Activated T-helper 2 cell treated with anti-CD3 and anti-CD28 coated beads, Interferon-gamma antibody, Interleukin-2, Interleukin-4, amounts not matched to agents 10 μg/mL and 5 μg/mL and 100 μg/mL, durations not matched to agents 14 hours and 24 hours and 36 hours (primary cell): ENCODE measurements around the gene NACAD. TPM values are rescaled to one million over a fixed set of nuclear protein-coding genes. Genes with fewer than 3 reads are reported as not detected.

Experiments used
- DNase-seq: peaks from one replicate; pipeline ENCODE4 v3.0.0; 2021; ENCODE audit warnings: low spot score
- H3K27ac Mint-ChIP-seq: one replicate; pipeline ENCODE4 v1.8.0; 2021; ENCODE audit warnings: mixed read lengths
- H3K27me3 Mint-ChIP-seq: one replicate; pipeline ENCODE4 v1.8.0; 2021; ENCODE audit warnings: low read depth, mixed read lengths
- H3K36me3 Mint-ChIP-seq: one replicate; pipeline ENCODE4 v1.8.0; 2021; ENCODE audit warnings: low read depth, mixed read lengths
- H3K4me1 Mint-ChIP-seq: one replicate; pipeline ENCODE4 v1.8.0; 2021; ENCODE audit warnings: low read depth, mixed read lengths
- H3K4me3 Mint-ChIP-seq: one replicate; pipeline ENCODE4 v1.8.0; 2021; ENCODE audit warnings: low read depth, mild to moderate bottlenecking, moderate library complexity, mixed read lengths
- H3K9me3 Mint-ChIP-seq: one replicate; pipeline ENCODE4 v1.8.0; 2021; ENCODE audit warnings: mixed read lengths
- intact Hi-C: fragments of 100-400 bp; cut with micrococcal nuclease; formaldehyde crosslinking; loops from one replicate; pipeline ENCODE4 v1.15.1; 2023
- total RNA-seq: library from RNA; stranded (reverse); gene quantifications from 2 replicates; pipeline ENCODE4 v1.2.3, GENCODE V29; 2022

The NACAD gene
- total RNA-seq, 1 donor from 2014 or later: 0.52 TPM

GRCh38 chr7:45080958-45081669 is 7.7 kb downstream of the NACAD start:
- intact Hi-C loops: no loop called here
- no peaks in the 10 kb centered on the region for H3K9me3 Mint-ChIP-seq
- no peak overlapping the region for H3K4me3 Mint-ChIP-seq
- no peaks in the 10 kb centered on the region for H3K4me1 Mint-ChIP-seq
- H3K27ac Mint-ChIP-seq: no peak overlapping the region
- peaks cover 3% of the 10 kb centered on the region for H3K36me3 Mint-ChIP-seq
- no peak for DNase-seq
- H3K27me3 Mint-ChIP-seq: no peaks in the 10 kb centered on the region

DNA sequence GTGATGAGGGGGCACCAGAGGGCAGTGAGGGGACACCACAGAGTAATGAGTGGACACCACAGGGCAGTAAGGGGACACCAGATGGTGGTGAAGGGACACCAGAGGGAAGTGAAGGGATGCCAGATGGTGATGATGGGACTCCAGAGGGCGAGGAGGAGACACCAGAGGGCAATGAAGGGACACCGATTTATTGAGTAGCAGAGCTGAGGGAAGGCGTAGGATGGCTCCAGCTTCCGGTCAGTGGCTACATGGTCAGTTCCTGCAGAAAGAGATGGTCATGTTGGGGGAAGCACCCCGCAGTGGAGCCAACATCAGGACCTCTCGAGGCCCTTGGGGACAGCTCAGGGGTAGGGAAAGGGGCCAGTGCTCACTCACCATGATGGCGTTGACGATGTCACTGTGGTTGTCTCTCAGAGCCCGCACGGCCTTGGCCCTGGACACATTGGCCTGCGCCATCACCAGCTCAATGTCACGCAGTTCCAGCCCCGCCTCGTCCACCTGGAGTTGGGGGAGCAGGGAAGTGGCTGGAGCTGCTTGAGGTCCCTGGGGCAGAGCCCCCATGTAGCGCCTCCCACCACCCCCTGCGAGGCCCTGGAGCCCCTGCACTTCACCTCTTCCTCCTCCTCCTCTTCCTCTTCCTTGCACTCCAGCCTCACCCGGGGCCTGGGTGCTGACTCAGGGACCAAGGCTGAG is 8.4 kb downstream of the NACAD start:
- no peak overlapping the region for H3K4me3 Mint-ChIP-seq
- H3K27me3 Mint-ChIP-seq: no peaks in the 10 kb centered on the region
- intact Hi-C loops: no loop called here
- H3K9me3 Mint-ChIP-seq: no peaks in the 10 kb centered on the region
- no peaks in the 10 kb centered on the region for H3K4me1 Mint-ChIP-seq
- no peak for DNase-seq
- peak overlapping the region; percentile 12 for H3K27ac Mint-ChIP-seq
- H3K36me3 Mint-ChIP-seq: peaks cover 6% of the 10 kb centered on the region

GRCh38 chr7:45078125-45078681 is 10.6 kb downstream of the NACAD start:
- Mint-ChIP-seq H3K4me1 (no peaks in the 10 kb centered on the region), H3K27me3 (no peaks in the 10 kb centered on the region), H3K36me3 (peaks cover 25% of the 10 kb centered on the region), H3K9me3 (no peaks in the 10 kb centered on the region), H3K4me3 (no peak overlapping the region), H3K27ac (no peak overlapping the region)
- DNase-seq: no peak
- intact Hi-C loops: no loop called here

- H3K27ac Mint-ChIP-seq: no peak overlapping the region
- no peak for DNase-seq
These were observed 11.2 kb downstream of the NACAD start for GRCh38 chr7:45077579-45077978.

GRCh38 chr7:45076946-45077345 is 11.8 kb downstream of the NACAD start:
- H3K36me3 Mint-ChIP-seq: peaks cover 37% of the 10 kb centered on the region
- no peak overlapping the region for H3K4me3 Mint-ChIP-seq
- no peaks in the 10 kb centered on the region for H3K9me3 Mint-ChIP-seq
- H3K4me1 Mint-ChIP-seq: no peaks in the 10 kb centered on the region
- no peak overlapping the region for H3K27ac Mint-ChIP-seq
- intact Hi-C loops: no loop called here
- H3K27me3 Mint-ChIP-seq: no peaks in the 10 kb centered on the region
- DNase-seq: no peak

More at GRCh38 chr7:45077579-45077978, 11.2 kb downstream of the NACAD start:
- intact Hi-C loops: no loop called here
- Mint-ChIP-seq H3K9me3 (no peaks in the 10 kb centered on the region), H3K4me3 (no peak overlapping the region), H3K36me3 (peaks cover 31% of the 10 kb centered on the region), H3K4me1 (no peaks in the 10 kb centered on the region), H3K27me3 (no peaks in the 10 kb centered on the region)

DNA sequence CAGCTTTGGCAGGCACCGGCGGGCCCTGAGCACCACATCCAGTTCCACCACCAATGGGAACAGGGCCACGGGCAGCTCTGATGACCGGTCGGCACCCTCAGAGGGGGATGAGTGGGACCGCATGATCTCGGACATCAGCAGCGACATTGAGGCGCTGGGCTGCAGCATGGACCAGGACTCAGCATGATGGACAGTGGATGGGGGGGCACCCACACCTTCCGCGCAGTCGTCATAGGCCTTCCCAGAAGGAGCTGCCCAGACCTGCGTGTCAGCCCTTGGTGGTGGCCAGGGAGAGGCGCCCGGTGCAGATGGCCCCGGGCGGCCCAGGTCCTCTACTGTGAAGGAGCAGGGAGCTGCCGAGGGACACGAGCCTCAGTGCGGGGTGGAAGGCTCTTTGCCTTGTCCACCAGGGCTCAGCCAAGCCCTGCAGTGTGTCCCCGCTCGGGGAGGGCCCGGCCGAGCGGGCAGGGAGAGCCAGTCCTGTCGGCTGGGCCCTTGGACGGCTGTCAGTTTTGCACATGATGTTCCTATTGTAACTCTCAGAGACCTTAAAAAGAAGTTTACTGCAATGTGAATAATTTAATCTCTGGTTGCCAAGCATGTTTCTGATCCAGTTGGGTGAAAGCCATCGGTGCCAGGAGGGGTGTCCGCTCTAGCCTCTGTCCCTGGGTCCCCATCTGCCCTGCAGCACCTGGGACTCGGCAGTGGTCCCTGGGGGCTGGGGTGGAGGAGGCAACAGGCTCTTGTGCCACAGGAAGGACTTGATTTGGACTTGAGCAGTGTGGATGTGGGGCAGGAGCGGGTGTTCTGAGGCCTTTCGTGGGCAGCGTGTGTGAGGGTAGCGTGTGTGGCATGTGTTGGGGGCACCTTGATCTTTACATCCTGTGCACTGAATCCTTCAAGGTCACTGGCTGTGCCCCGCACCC is 12.6 kb downstream of the NACAD start:
- no peak for DNase-seq
- H3K4me1 Mint-ChIP-seq: no peaks in the 10 kb centered on the region
- H3K27ac Mint-ChIP-seq: no peak overlapping the region
- peaks cover 41% of the 10 kb centered on the region for H3K36me3 Mint-ChIP-seq
- H3K4me3 Mint-ChIP-seq: no peak overlapping the region
- intact Hi-C loops: no loop called here
- H3K9me3 Mint-ChIP-seq: no peaks in the 10 kb centered on the region
- H3K27me3 Mint-ChIP-seq: no peaks in the 10 kb centered on the region

DNA sequence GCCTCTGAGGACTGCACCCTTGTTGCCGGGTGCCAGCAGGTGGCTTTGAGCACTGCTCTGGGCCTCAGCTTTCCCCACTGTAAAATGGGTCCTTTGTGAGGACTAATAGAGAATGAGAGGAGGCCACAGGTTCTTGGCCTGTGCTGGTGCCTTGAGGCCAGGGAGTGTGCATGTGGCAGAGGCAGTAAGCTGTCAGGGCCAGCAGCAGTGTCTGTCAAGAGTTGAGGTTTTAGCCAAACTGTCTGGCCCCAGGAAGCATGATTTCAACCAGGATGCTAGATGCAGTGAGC is 13.5 kb downstream of the NACAD start:
- Mint-ChIP-seq H3K27me3 (no peaks in the 10 kb centered on the region), H3K36me3 (peaks cover 41% of the 10 kb centered on the region), H3K9me3 (no peaks in the 10 kb centered on the region), H3K4me1 (no peaks in the 10 kb centered on the region), H3K27ac (no peak overlapping the region), H3K4me3 (no peak overlapping the region)
- intact Hi-C loops: no loop called here
- DNase-seq: no peak

DNA sequence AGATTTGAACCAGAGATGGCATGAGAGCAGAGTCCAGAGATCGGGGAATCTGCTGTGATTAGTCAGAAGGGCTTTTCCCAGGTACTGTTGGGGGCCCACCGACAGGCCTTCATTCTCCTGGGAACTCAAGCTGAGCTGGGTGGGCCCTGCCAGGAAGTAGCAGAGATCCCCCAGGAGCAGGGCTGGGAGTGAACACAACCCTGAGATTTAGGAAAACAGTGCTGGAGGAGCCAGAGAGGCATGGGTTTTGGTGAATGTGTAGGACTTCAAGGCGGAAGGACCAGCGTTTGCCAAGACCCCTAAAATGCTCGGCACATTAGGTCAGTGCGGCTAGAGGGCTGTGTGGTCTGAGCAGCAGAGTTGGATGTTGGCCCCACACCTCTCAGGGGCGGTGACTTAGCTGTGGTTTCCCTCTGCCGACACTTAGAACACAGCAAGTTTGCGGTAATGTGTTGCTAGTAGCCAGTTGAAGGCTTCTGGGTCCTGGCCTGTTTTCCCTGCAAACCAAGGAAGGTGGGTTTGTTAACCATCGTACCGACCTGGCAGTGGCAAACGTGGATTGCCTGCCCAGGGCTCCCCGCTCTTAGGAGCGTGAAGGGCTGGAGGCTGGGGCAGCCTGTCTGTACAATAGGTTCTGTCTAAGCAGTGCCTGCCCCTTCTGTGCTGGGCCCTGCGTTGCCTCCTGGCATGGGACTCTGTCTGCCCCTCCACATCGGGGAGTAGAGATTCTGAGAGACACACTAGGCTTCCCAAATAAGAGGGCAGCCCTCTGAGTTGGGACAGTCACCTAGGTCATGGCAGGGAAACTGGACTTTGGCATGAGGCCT is 14.0 kb downstream of the NACAD start:
- H3K4me3 Mint-ChIP-seq: no peak overlapping the region
- no peak overlapping the region for H3K27ac Mint-ChIP-seq
- peaks cover 41% of the 10 kb centered on the region for H3K36me3 Mint-ChIP-seq
- no peaks in the 10 kb centered on the region for H3K9me3 Mint-ChIP-seq
- DNase-seq: no peak
- no peaks in the 10 kb centered on the region for H3K4me1 Mint-ChIP-seq
- intact Hi-C loops: no loop called here
- H3K27me3 Mint-ChIP-seq: no peaks in the 10 kb centered on the region

DNA sequence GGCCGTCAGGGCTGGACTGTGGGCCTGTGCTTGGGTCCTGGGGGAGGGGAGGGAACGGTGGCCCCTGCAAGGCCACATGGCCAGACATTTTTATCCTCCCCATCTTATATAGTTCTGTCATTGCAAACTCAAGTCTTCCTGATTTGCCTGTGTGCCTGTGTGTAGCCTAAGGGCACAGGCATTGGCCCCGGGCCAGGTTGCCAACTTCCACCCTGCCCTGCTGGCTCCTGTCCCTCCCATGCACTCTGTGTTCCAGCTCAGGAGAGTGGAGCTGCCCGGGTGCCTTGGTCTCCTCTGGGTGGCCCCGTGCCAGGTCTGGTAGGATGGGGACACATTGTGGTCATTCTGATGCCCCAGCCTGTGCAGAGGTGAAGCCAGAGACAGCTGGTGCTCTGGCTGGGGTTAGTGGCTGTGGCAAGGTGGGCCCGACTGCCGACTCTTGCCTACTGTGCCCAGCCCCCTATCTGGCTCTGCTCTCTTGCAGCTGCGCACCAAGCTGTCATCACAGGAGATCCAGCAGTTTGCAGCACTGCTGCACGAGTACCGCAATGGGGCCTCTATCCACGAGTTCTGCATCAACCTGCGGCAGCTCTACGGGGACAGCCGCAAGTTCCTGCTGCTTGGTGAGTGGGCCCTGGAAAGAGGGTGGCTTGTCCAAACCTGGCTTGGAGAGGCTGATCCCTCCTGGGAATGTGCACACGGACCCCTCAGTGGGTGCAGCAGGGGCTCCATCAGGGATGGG is 14.8 kb downstream of the NACAD start:
- Mint-ChIP-seq H3K9me3 (no peaks in the 10 kb centered on the region), H3K27me3 (no peaks in the 10 kb centered on the region), H3K4me3 (no peak overlapping the region), H3K4me1 (no peaks in the 10 kb centered on the region), H3K27ac (peak overlapping the region; percentile 7), H3K36me3 (peaks cover 48% of the 10 kb centered on the region)
- intact Hi-C loops: no loop called here
- no peak for DNase-seq

GRCh38 chr7:45073031-45073785 is 15.6 kb downstream of the NACAD start:
- Mint-ChIP-seq H3K4me3 (no peak overlapping the region), H3K27ac (peak overlapping the region; percentile 7), H3K9me3 (no peaks in the 10 kb centered on the region), H3K36me3 (peaks cover 55% of the 10 kb centered on the region), H3K27me3 (no peaks in the 10 kb centered on the region), H3K4me1 (no peaks in the 10 kb centered on the region)
- DNase-seq: no peak
- intact Hi-C loops: no loop called here
